DND-41 (cell line): ENCODE results near the gene CNOT10.
"Not testable (repeated sequence)": the region's sequence is repeated elsewhere in the genome, so short reads cannot be mapped to it uniquely, and the experiment has no call there.

Source experiments
- ATAC-seq: fragments of 200-7000 bp; cut with Tn5 transposase; 3 replicates; pipeline ENCODE4 v1.9.1; 2021; ENCODE audit warnings: low read depth; ENCODE audit not compliant: insufficient read depth
- DNase-seq: peaks from one replicate; pipeline ENCODE4 v3.0.0-alpha.2; 2020
- H2AFZ ChIP-seq: 2 replicates; pipeline ENCODE4 v1.6.0; 2012; ENCODE audit warnings: low read depth, low read length
- H3K27ac ChIP-seq: 2 replicates; pipeline ENCODE4 v1.5.1; 2012; ENCODE audit warnings: low read length, inconsistent platforms
- H3K27me3 ChIP-seq: fragments of 200-600 bp; sonication (generic); 2 replicates; pipeline ENCODE4 v1.6.0; 2012; ENCODE audit warnings: low read length, mild to moderate bottlenecking, inconsistent platforms; ENCODE audit not compliant: insufficient read depth, poor library complexity
- H3K36me3 ChIP-seq: 2 replicates; pipeline ENCODE4 v1.5.1; 2012; ENCODE audit warnings: low read length, inconsistent platforms; ENCODE audit not compliant: insufficient read depth
- H3K4me1 ChIP-seq: 2 replicates; pipeline ENCODE4 v1.5.1; 2012; ENCODE audit warnings: mild to moderate bottlenecking, low read length; ENCODE audit not compliant: insufficient read depth
- H3K4me2 ChIP-seq: 2 replicates; pipeline ENCODE4 v1.6.0; 2012; ENCODE audit warnings: mild to moderate bottlenecking, moderate library complexity, low read length, inconsistent platforms; ENCODE audit not compliant: insufficient read depth
- H3K4me3 ChIP-seq, 2 experiments: fragments of 200-600 bp in 1 of 2; shearing (Covaris generic) in 1 of 2; 2 replicates each; pipeline ENCODE4 v1.5.1; 2012 to 2016; ENCODE audit warnings: inconsistent platforms in 2 of 2, low read length in 2 of 2, mild to moderate bottlenecking in 2 of 2, low read depth in 1 of 2, moderate library complexity in 1 of 2
- H3K79me2 ChIP-seq: 2 replicates; pipeline ENCODE4 v1.6.0; 2012; ENCODE audit warnings: low read length, inconsistent platforms; ENCODE audit not compliant: insufficient read depth
- H3K9ac ChIP-seq: 2 replicates; pipeline ENCODE4 v1.6.0; 2012; ENCODE audit warnings: low read depth, mild to moderate bottlenecking, inconsistent platforms, low read length, moderate library complexity
- H3K9me3 ChIP-seq: 2 replicates; pipeline ENCODE4 v1.5.1; 2012; ENCODE audit warnings: low read length, moderate library complexity, mild to moderate bottlenecking, inconsistent platforms; ENCODE audit not compliant: insufficient read depth, severe bottlenecking
- H4K20me1 ChIP-seq: 2 replicates; pipeline ENCODE4 v1.6.0; 2012; ENCODE audit warnings: low read length; ENCODE audit not compliant: insufficient read depth
- EZH2 ChIP-seq: IDR thresholded peaks from 3 replicates; pipeline ENCODE4 v1.6.1; 2012; ENCODE audit warnings: borderline replicate concordance, low read depth, mild to moderate bottlenecking, moderate library complexity, low read length, inconsistent platforms; ENCODE audit not compliant: severe bottlenecking
- TF ChIP-seq, protein P1 (sequence below): IDR thresholded peaks from 2 replicates; pipeline ENCODE4 v1.5.1; 2012; ENCODE audit warnings: borderline replicate concordance, low read length, moderate library complexity, mild to moderate bottlenecking; ENCODE audit not compliant: poor library complexity, severe bottlenecking; ENCODE audit errors: extremely low read depth

CNOT10 gene

DNA sequence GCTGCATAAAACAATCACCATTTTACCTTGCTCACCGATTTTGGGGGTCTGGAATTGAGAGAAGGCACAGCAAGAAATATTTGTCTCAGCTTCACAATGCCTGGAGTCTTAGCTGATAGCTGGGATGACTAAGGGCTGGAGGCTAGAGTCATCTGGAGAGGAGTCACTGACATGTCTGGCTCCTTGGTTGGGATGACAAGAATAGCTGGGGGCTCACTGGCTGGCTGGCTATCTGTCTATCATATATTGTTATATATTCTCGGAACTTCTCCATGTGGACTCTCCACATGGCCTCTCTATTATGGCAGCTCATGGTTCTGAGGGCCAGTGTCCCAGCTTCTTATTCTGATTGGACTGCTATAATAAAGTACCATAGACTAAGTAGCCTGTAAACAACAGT lies 112.8 kb downstream of the CNOT10 start:
- no peak overlapping the region for H3K4me3 ChIP-seq
- no peaks in the 10 kb centered on the region for H3K27me3 ChIP-seq
- no peak overlapping the region for H3K9ac ChIP-seq
- ATAC-seq (no peak), DNase-seq (no peak)
- H2AFZ ChIP-seq, result no peak overlapping the region
- H4K20me1 ChIP-seq, result no peaks in the 10 kb centered on the region
- H3K9me3 ChIP-seq, result no peaks in the 10 kb centered on the region
- H3K79me2 ChIP-seq, result no peaks in the 10 kb centered on the region
- no peaks in the 10 kb centered on the region for H3K36me3 ChIP-seq
- H3K4me2 ChIP-seq, result no peak overlapping the region
- TF ChIP-seq EZH2, result no peak
- TF ChIP-seq, protein P1, sequence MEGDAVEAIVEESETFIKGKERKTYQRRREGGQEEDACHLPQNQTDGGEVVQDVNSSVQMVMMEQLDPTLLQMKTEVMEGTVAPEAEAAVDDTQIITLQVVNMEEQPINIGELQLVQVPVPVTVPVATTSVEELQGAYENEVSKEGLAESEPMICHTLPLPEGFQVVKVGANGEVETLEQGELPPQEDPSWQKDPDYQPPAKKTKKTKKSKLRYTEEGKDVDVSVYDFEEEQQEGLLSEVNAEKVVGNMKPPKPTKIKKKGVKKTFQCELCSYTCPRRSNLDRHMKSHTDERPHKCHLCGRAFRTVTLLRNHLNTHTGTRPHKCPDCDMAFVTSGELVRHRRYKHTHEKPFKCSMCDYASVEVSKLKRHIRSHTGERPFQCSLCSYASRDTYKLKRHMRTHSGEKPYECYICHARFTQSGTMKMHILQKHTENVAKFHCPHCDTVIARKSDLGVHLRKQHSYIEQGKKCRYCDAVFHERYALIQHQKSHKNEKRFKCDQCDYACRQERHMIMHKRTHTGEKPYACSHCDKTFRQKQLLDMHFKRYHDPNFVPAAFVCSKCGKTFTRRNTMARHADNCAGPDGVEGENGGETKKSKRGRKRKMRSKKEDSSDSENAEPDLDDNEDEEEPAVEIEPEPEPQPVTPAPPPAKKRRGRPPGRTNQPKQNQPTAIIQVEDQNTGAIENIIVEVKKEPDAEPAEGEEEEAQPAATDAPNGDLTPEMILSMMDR, result no peak
- H3K4me1 ChIP-seq, result no peaks in the 10 kb centered on the region
- no peak overlapping the region for H3K27ac ChIP-seq

GRCh38 chr3:32801440-32801839 lies 116.5 kb downstream of the CNOT10 start:
- ATAC-seq, H2AFZ ChIP-seq, H3K36me3 ChIP-seq, H3K27ac ChIP-seq, H3K4me3 ChIP-seq, DNase-seq, H4K20me1 ChIP-seq, H3K79me2 ChIP-seq, H3K27me3 ChIP-seq, H3K4me1 ChIP-seq, H3K4me2 ChIP-seq, H3K9me3 ChIP-seq, H3K9ac ChIP-seq: not testable (repeated sequence)

- Histone ChIP-seq H3K4me1 (peaks cover 26% of the 10 kb centered on the region), H3K4me3 (no peak overlapping the region), H4K20me1 (no peaks in the 10 kb centered on the region), H3K9me3 (no peaks in the 10 kb centered on the region), H3K36me3 (no peaks in the 10 kb centered on the region), H3K27me3 (peaks cover 6% of the 10 kb centered on the region), H3K9ac (no peak overlapping the region), H2AFZ (no peak overlapping the region), H3K27ac (no peak overlapping the region), H3K4me2 (no peak overlapping the region), H3K79me2 (0 out of 2 replicates have a peak, but pooled peaks cover 2% of the 10 kb centered on the region)
- ATAC-seq (no peak), DNase-seq (no peak)
- TF ChIP-seq EZH2, result no peak
- TF ChIP-seq, protein P1, result no peak
Observed at GRCh38 chr3:32813180-32813579, 128.2 kb downstream of the CNOT10 start.

DNA sequence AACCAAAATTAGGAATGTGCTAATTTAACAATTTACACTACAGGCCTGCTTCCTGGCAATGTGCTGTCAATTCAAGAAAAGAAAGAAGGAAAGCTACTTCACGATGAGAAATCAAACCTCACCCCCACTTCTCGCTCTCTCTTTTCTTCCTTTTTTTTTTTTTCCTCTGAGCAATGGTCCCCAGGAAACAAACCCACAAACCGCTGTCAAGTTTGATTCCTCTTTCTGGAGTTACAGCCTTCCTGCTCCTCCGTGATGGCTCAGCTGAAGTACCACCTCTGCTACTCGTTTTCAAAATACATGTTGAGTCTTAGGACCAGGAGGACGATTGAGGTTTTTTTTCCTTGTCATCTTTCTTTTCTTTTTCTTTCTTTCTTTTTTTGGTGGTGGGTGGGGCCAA lies 129.4 kb downstream of the CNOT10 start:
- 0 out of 2 replicates have a peak, but pooled peaks cover 2% of the 10 kb centered on the region for H3K79me2 ChIP-seq
- H3K9me3 ChIP-seq, result no peaks in the 10 kb centered on the region
- ATAC-seq, result no peak
- H3K4me2 ChIP-seq, result peak overlapping the region; percentile 27; the same call in 1 of the 2 replicates
- no peak overlapping the region for H3K27ac ChIP-seq
- H3K4me1 ChIP-seq, result peaks cover 35% of the 10 kb centered on the region
- H4K20me1 ChIP-seq, result no peaks in the 10 kb centered on the region
- H2AFZ ChIP-seq, result peak overlapping the region; percentile 33; the same call in 1 of the 2 replicates
- H3K4me3 ChIP-seq, result no peak overlapping the region
- H3K27me3 ChIP-seq, result peaks cover 6% of the 10 kb centered on the region
- no peaks in the 10 kb centered on the region for H3K36me3 ChIP-seq
- no peak for TF ChIP-seq EZH2
- TF ChIP-seq, protein P1, result no peak
- H3K9ac ChIP-seq, result no peak overlapping the region
- DNase-seq, result peak; percentile 22
